NCI-H2196 treated with DMSO at 0.1 percent for 48 hours (cell line): ENCODE data around the gene ATG10.
"Not testable (repeated sequence)": the region's sequence is repeated elsewhere in the genome, so short reads cannot be mapped to it uniquely, and the experiment has no call there.

Source experiments
- DNase-seq: peaks from one replicate; lab custom pipeline; 2025; ENCODE audit not compliant: unreplicated experiment; lab: John Stamatoyannopoulos, UW

ATG10 gene

GRCh38 chr5:81971712-81972491 lies at the start of gene ATG10:
Gene ATG10, plus strand, starts transcription at chr5:81972023. Its CDS starts 15,548 bp downstream, at chr5:81987571.
- peak; percentile 53 for DNase-seq

DNA sequence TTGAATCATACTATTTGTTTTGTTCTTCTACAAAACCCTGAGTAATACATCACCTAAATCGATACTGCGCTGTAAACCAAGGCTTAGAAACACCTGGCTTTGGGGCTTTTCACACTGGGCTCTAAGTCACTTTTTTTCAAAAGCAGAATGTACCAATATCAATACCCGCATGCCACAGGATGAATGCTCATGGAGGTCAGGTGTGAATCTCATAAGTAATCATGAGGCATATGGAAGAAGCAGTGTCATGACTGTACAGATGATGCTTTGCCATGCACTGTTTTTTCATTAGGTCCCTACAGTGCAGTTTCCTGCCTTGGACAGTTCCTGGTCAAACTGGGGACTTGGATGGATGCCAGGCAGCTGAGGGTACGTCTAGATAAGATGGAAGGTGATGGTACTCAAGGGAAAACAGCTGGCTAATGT lies 49.0 kb upstream of the ATG10 start:
- DNase-seq = no peak

GRCh38 chr5:81924442-81924841 lies 47.4 kb upstream of the ATG10 start:
- DNase-seq = no peak

DNA sequence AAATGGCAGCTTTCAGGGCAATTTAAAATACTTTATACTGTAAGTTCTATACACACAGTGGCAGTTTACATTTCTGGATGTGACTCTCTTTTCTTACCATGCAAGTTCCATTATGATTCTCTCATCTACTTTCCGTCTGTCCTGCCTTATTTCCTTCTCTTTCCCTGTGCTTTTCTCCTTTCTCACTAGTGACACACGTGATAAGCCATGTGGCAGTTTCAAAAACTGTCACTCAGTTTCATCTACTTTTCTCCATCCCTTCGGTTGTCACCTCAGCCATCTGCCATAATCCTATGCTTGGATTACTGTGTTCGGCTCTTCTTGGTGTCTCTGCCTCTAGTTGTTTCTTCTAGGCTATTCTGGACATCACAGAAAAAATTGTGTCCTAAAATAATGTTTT lies 46.8 kb upstream of the ATG10 start:
- DNase-seq = no peak

- no peak for DNase-seq
These were observed 45.8 kb upstream of the ATG10 start for GRCh38 chr5:81925981-81926380.

DNA sequence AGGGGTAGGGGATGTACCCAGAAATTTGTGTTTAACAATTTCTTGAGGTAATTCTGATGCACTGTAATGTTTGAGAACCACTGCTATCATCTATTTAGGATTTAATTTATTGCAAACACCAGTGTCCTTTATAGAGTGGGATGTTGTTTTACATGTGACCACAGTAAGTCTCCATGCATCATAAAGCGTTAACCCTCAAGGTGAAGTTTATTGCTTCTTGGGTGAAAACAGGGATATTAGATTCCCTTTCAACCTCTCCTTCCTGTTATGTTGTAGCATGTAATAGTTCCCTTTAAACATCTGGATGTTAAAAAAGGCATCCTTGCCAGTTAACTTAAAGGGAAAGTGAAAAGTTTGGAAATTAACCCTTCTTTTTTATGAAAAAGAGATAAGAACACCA lies 35.8 kb upstream of the ATG10 start:
- no peak for DNase-seq

DNA sequence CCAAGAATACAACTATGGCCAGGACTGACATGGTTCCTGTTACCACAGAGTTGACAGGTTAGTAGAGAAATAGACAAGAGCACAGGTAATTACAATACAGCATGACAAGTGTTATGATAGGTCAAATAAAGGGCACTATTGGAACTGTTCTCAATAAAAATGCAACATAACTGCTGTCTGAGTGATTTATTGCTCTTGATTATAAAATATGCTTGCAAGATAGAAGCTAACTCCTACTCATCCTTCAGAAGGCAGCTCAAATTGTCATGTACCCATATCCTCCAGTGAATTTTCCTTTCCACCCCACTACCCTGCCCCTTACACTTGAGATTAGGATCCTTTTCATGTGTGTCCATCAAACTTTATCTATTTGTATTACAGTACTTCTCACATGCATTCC lies 35.1 kb upstream of the ATG10 start:
- DNase-seq = no peak

- DNase-seq = no peak
These were observed 29.1 kb upstream of the ATG10 start for GRCh38 chr5:81942746-81943145.

GRCh38 chr5:81948349-81948748 lies 23.5 kb upstream of the ATG10 start:
- no peak for DNase-seq

- no peak for DNase-seq
These were observed 22.4 kb upstream of the ATG10 start for GRCh38 chr5:81949462-81949861.

DNA sequence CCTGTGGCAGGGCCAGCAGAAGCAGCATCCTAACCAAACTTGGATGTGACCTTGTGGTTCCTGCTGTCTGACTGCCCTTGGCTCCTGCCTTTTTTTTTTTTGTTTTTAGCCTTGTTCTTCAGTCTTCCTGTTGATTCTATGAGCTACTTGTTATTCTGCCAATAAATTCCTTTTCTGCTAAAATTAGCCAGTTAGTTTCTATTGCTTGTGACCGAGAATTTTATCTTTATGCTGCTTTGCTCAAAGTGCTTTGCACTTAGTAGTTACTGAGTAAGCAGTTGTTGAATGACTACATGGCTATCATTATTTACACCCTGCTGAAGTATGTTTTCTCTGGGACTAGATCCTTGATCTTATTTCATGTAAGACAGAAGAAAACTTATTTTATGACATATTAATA lies 20.8 kb upstream of the ATG10 start:
- DNase-seq = no peak

DNA sequence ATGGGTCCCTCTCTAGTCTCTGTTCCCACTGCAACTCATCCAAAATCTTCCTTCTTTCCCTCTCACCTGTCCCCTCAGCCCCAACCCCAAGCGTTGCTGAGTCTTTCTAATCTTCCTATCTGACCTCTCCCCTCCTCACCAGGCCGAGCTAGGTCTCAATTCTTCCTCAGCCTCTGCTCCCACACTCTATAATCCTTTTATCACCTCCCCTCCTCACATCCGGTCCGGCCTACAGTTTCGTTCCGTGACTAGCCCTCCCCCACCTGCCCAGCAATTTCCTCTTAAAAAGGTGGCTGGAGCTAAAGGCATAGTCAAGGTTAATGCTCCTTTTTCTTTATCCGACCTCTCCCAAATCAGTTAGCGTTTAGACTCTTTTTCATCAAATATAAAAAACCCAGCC lies 17.0 kb upstream of the ATG10 start:
- DNase-seq = not testable (repeated sequence)

DNA sequence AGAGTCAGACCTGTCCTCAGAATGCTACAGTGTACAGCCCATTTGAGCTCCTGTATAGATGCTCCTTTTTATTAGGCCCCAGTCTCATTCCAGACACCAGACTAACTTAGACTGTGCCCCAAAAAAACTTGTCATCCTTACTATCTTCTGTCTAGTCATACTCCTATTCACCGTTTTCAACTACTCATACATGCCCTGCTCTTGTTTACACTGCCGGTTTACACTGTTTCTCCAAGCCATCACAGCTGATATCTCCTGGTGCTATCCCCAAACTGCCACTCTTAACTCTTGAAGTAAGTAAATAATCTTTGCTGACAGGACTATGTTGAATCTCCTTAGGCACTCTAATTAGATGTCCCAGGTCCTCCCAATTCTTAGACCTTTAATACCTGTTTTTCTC lies 13.7 kb upstream of the ATG10 start:
- not testable (repeated sequence) for DNase-seq

DNA sequence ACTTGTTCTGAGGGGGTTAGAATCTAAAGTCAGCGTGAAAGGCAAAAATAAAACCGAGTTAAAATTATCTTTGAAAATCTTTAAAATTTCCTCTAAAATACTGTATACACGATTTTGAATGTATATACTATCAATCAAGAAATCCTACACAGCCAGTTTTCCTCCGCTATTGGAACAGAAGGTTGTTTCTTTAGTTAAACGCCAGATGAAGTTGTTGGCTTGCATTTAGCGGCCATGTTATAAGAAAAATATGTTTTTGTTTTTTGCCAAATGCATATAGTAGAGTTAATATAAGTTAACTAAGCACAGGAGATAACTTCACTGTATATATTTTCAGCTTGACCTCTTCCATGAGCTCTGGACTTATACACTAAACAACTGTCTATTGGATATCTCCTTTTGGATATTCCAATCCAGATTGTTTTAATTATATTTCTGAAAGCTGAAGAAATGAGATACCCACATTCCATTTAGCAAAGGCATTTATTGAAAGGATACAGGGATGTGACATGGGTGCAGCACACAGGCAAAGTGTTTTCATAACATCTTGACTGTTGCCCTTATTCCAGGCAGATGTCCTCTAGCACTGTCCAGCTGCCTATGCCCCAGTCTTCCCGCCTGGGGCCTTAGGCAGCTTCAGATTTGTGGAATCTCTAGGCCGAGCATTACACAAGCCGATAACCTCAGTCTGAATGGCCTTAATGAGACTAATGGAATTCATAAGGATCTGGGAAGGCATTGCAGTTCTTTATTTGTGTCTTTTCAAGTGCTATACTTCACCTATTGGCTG lies 10.0 kb upstream of the ATG10 start:
- no peak for DNase-seq

DNA sequence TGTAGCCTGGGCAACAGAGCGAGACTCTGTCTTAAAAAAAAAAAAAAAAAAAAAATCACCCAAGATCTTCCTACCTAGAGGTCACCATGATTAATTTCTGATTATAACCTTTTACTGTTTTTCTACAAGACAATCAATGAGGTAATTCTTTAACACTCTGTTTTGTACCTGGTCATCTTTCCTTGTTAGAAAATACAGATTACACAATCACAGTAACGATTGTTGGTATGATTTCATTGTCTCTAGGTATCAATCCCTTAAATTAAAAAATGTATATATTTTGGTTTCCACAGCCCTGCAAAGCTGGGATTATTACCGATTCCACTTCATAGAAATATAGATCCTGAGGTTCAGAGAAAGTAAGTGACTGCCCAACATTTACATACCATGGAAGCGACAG lies 8.3 kb upstream of the ATG10 start:
- DNase-seq = no peak

GRCh38 chr5:81965524-81965923 lies 6.3 kb upstream of the ATG10 start:
- no peak for DNase-seq

GRCh38 chr5:81969226-81969625 lies 2.6 kb upstream of the ATG10 start:
- DNase-seq = no peak

DNA sequence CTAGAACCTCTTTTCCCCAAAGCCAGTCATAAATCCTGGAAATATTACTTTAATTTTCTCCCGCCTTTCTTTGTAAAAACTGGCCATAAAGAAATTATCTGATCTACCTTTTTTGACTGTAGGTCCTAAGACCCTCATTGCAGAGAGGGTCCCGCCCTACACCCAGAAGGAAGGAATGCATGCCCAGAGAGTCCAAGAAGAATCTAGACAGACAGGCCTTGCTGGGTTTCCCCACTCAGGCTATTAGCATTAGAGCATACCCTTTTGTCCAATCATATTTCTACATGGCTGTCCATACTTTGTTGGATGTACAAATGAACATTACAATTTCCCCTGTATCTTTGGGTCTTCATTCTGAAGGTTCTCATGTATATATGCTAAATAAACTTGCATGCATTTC lies 1.9 kb upstream of the ATG10 start:
- no peak for DNase-seq

- DNase-seq = no peak
These were observed 612 bp upstream of the ATG10 start for GRCh38 chr5:81971111-81971711.

DNA sequence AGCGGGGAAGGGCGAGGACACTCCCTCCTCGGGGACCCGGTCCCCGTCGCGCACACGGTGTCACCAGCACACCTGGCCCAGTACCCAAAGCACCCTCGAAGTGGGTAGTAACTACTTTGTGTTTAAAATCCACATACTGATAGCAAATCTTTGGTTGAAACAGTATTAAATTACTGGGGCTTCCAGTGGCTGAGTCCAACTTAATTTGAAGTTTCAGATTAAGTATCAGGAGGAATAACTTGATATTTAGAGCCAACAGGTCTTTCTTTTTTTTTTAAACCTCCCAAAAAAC lies 615 bp downstream of the ATG10 start:
- no peak for DNase-seq

DNA sequence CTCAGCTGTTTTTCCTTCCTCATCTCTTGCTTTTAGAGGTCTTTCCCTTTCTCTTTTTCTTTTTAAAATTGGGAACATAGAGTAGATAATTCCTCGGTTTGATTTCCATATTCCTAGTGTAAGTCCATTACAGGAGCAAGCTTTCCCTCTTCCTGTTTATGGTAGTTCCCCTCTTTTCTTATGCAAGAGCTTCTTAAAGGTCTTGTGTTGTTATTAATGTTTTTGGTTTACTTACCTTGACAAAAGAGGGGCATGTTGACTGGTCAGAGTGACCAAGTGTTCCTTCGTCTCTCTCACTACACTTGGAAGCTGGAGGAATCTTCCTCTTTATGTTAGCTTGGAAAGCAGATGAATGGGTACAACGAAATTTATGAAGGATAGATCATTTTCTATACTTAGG lies 8.3 kb downstream of the ATG10 start:
- DNase-seq = no peak

GRCh38 chr5:81980598-81981260 lies 8.9 kb downstream of the ATG10 start:
- DNase-seq = no peak
